ENCODE data around the gene GNAI3. TPM values are rescaled to one million over a fixed set of nuclear protein-coding genes. Genes with fewer than 3 reads are reported as not detected.

GNAI3 gene
- total and polyA plus RNA-seq, 2 donors (not counting 1 experiment from before 2014, with no cell fraction given), result 11.4 to 14.4 TPM

DNA sequence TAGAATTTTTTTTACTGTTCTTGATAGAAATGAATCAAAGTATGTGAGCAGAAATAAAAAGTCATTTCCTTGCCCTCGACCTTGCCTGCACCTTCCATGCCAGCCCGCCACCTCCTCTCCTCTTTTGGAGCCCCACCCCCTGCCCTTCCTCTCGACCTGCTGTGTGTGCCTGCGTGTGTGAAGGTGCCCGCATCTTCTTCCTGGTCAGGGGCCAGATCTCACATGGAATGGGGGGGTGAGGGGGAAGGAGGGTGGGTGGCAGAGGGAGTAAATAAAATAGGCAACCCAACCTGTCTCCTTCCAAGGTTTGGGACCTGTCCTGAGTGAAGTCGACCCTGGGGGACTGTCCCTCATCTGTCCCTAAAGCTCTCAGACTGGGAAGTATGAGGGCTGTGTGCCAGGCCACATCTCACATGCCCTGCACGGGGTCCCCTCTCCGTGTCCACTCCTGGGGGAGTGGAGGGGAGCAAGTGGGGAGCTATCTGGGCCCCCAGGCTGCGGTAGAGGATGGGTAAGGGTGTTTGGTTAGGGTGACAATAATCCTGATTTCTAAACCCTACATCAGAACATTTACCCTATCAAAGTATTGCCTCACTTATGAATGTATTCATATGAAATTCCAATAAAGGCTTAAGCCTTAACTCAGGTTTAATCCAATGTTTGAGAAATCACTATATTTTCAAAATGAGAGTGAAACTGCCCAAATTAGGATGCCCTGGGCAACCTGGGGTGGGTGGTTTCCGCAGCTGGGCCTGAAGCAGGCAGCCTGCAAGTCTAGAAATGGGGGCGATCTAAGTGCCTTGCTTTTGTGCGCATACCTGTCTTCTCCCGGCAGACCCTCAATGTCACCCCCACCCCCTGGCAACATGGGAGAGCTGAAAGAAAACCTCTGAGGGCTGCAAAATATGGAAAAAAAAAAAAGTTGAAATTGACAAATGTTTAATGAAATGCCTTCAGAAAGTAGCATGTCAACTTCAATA lies 86.6 kb downstream of the GNAI3 start:
- H3K36me3 ChIP-seq (ENCODE audit: control insufficient read depth, insufficient read depth, low read length), result peaks cover 15% of the 10 kb centered on the region
- no peaks in the 10 kb centered on the region for H3K27me3 ChIP-seq (ENCODE audit: control insufficient read depth, insufficient read depth, low read length)
- no peaks in the 10 kb centered on the region for H4K20me1 ChIP-seq (ENCODE audit: control insufficient read depth, extremely low read depth, insufficient read depth, low read length)
- H3K9me3 ChIP-seq (ENCODE audit: control insufficient read depth, insufficient read depth, low read depth, low read length), result no peaks in the 10 kb centered on the region
- no peak overlapping the region for H3K4me3 ChIP-seq (replicated peaks in 1 of 4; ENCODE audit: control extremely low read depth in 1 of 4, insufficient read depth in 1 of 4, low read depth in 3 of 4, low read length in 4 of 4)
- TF ChIP-seq, protein P1, sequence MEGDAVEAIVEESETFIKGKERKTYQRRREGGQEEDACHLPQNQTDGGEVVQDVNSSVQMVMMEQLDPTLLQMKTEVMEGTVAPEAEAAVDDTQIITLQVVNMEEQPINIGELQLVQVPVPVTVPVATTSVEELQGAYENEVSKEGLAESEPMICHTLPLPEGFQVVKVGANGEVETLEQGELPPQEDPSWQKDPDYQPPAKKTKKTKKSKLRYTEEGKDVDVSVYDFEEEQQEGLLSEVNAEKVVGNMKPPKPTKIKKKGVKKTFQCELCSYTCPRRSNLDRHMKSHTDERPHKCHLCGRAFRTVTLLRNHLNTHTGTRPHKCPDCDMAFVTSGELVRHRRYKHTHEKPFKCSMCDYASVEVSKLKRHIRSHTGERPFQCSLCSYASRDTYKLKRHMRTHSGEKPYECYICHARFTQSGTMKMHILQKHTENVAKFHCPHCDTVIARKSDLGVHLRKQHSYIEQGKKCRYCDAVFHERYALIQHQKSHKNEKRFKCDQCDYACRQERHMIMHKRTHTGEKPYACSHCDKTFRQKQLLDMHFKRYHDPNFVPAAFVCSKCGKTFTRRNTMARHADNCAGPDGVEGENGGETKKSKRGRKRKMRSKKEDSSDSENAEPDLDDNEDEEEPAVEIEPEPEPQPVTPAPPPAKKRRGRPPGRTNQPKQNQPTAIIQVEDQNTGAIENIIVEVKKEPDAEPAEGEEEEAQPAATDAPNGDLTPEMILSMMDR (conservative IDR thresholded peaks at IDR 0.05 in 1 of 2, IDR thresholded peaks at IDR 0.05 in 1 of 2; ENCODE audit: low read depth in 1 of 2, low read length in 2 of 2), result no peak
- TF ChIP-seq EZH2 (IDR thresholded peaks at IDR 0.05; ENCODE audit: low read length, missing control alignments), result no peak
- H3K4me2 ChIP-seq (ENCODE audit: extremely low read depth, insufficient read depth, low read length), result no peak overlapping the region
- H3K4me1 ChIP-seq (ENCODE audit: control insufficient read depth, extremely low read depth, insufficient read depth, low read length), result peaks cover 10% of the 10 kb centered on the region
- no peak overlapping the region for H3K9ac ChIP-seq (ENCODE audit: insufficient read depth, low read length)
- H3K79me2 ChIP-seq (ENCODE audit: control insufficient read depth, insufficient read depth, low read length), result no peaks in the 10 kb centered on the region
- DNase-seq (ENCODE audit: low read depth in 2 of 2), result no peak
- H3K27ac ChIP-seq (ENCODE audit: insufficient read depth, low read length), result no peak overlapping the region
- H2AFZ ChIP-seq (ENCODE audit: low read length), result no peak overlapping the region

DNA sequence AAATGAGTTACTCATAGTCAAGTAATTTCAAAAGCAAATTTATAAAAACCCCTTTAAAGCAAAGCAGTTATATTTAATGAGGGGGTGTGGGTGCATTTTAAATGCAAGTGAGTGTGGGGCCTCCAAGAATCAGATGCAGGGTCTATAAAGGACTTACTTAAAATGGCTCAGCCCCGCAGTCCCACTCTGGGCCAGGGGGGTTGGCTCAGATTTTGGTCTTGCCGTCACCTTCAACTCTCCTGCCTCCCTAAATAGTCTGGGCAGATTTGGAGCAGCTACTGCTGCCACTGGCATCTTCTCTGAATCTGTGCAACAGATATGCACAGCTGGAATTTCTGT lies 87.4 kb downstream of the GNAI3 start:
- Histone ChIP-seq H3K27me3 (ENCODE audit: control insufficient read depth, insufficient read depth, low read length) (no peaks in the 10 kb centered on the region), H3K4me2 (ENCODE audit: extremely low read depth, insufficient read depth, low read length) (peak overlapping the region; percentile 23), H3K9me3 (ENCODE audit: control insufficient read depth, insufficient read depth, low read depth, low read length) (no peaks in the 10 kb centered on the region), H3K27ac (ENCODE audit: insufficient read depth, low read length) (no peak overlapping the region), H2AFZ (ENCODE audit: low read length) (no peak overlapping the region), H3K4me1 (ENCODE audit: control insufficient read depth, extremely low read depth, insufficient read depth, low read length) (peaks cover 10% of the 10 kb centered on the region), H3K36me3 (ENCODE audit: control insufficient read depth, insufficient read depth, low read length) (peaks cover 10% of the 10 kb centered on the region), H3K79me2 (ENCODE audit: control insufficient read depth, insufficient read depth, low read length) (no peaks in the 10 kb centered on the region), H4K20me1 (ENCODE audit: control insufficient read depth, extremely low read depth, insufficient read depth, low read length) (no peaks in the 10 kb centered on the region), H3K9ac (ENCODE audit: insufficient read depth, low read length) (no peak overlapping the region), H3K4me3 (replicated peaks in 1 of 4; ENCODE audit: control extremely low read depth in 1 of 4, insufficient read depth in 1 of 4, low read depth in 3 of 4, low read length in 4 of 4) (no peak overlapping the region)
- DNase-seq (ENCODE audit: low read depth in 2 of 2), result no peak
- TF ChIP-seq, protein P1 (conservative IDR thresholded peaks at IDR 0.05 in 1 of 2, IDR thresholded peaks at IDR 0.05 in 1 of 2; ENCODE audit: low read depth in 1 of 2, low read length in 2 of 2), result no peak
- no peak for TF ChIP-seq EZH2 (IDR thresholded peaks at IDR 0.05; ENCODE audit: low read length, missing control alignments)

DNA sequence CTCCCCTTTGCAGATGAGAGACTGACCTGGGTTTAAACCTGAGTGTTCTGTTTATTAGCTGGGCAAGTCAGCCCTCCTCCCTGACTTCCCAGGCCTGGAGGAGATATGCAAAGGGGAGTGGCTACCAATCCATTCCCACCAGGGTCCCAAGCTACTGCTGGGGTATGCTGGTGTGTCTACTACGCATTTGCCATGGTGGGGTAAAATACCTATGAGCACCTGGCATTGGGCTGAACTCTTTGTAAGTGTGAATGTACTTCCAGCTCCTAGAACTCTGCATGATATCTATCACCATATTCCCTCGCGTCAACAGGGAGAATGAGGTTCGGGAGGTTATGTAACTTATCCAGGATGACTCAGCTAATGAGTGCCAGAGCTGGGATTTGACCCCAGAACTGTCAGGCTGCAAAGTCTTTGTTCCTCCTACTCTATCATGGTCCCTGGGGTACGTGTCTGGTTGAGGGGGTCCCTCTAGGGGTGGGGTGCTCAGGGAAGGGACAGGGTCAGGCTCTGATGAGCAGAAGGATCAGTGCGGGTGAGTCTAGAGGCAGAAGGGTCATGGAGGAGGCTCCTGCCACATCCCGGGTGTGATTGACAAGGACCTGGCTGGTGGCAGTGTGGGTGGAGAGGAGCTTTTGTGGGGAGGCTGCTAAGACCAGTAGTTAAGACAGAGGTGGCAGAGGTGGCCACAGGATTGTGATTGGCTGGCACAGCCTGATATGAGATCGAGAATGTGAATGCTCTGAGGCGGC lies 88.0 kb downstream of the GNAI3 start:
- H3K27ac ChIP-seq (ENCODE audit: insufficient read depth, low read length), result no peak overlapping the region
- H2AFZ ChIP-seq (ENCODE audit: low read length), result no peak overlapping the region
- no peak overlapping the region for H3K9ac ChIP-seq (ENCODE audit: insufficient read depth, low read length)
- no peaks in the 10 kb centered on the region for H3K9me3 ChIP-seq (ENCODE audit: control insufficient read depth, insufficient read depth, low read depth, low read length)
- no peaks in the 10 kb centered on the region for H3K27me3 ChIP-seq (ENCODE audit: control insufficient read depth, insufficient read depth, low read length)
- H3K4me3 ChIP-seq (replicated peaks in 1 of 4; ENCODE audit: control extremely low read depth in 1 of 4, insufficient read depth in 1 of 4, low read depth in 3 of 4, low read length in 4 of 4), result no peak overlapping the region
- H3K4me1 ChIP-seq (ENCODE audit: control insufficient read depth, extremely low read depth, insufficient read depth, low read length), result peaks cover 10% of the 10 kb centered on the region
- peak overlapping the region; percentile 23 for H3K4me2 ChIP-seq (ENCODE audit: extremely low read depth, insufficient read depth, low read length)
- H4K20me1 ChIP-seq (ENCODE audit: control insufficient read depth, extremely low read depth, insufficient read depth, low read length), result no peaks in the 10 kb centered on the region
- H3K36me3 ChIP-seq (ENCODE audit: control insufficient read depth, insufficient read depth, low read length), result peaks cover 7% of the 10 kb centered on the region
- peak; percentile 47 to 62 for DNase-seq (ENCODE audit: low read depth in 2 of 2)
- TF ChIP-seq, protein P1 (conservative IDR thresholded peaks at IDR 0.05 in 1 of 2, IDR thresholded peaks at IDR 0.05 in 1 of 2; ENCODE audit: low read depth in 1 of 2, low read length in 2 of 2), result no peak
- TF ChIP-seq EZH2 (IDR thresholded peaks at IDR 0.05; ENCODE audit: low read length, missing control alignments), result no peak
- no peaks in the 10 kb centered on the region for H3K79me2 ChIP-seq (ENCODE audit: control insufficient read depth, insufficient read depth, low read length)
